ENCODE data around the gene SMIM8. TPM values are rescaled to one million over a fixed set of nuclear protein-coding genes. Genes with fewer than 3 reads are reported as not detected.

The SMIM8 gene
- total and polyA plus RNA-seq, 2 of the 4 experiments (the other 2 are of a cell fraction), result 2.7 to 3.6 TPM

GRCh38 chr6:87289571-87289970 is 32.8 kb upstream of the SMIM8 start:
- Histone ChIP-seq H3K79me1 (ENCODE audit: low read depth in 1 of 2, low read length in 2 of 2) (no peaks in the 10 kb centered on the region), H3K18ac (ENCODE audit: low read depth, low read length) (no peak overlapping the region), H3K4me1 (ENCODE audit: control insufficient read depth, insufficient read depth, low read length) (no peaks in the 10 kb centered on the region), H2BK15ac (ENCODE audit: low read depth, low read length) (no peak overlapping the region), H3K56ac (ENCODE audit: extremely low read depth, insufficient read depth, low read length) (no peak overlapping the region), H3K14ac (replicated peaks; ENCODE audit: low read depth, low read length) (no peak overlapping the region), H2AK5ac (ENCODE audit: low read depth, low read length) (no peak overlapping the region), H3K36me3 (ENCODE audit: control insufficient read depth, insufficient read depth, low read length) (no peaks in the 10 kb centered on the region), H4K8ac (ENCODE audit: low read depth in 2 of 2, low read length in 2 of 2) (no peak overlapping the region), H3K9me1 (ENCODE audit: insufficient read depth, low read length) (no peaks in the 10 kb centered on the region), H3K27ac (ENCODE audit: insufficient read depth, low read length) (no peak overlapping the region), H2AK9ac (replicated peaks; ENCODE audit: low read depth, low read length, poor library complexity) (no peak overlapping the region), H2BK20ac (ENCODE audit: low read depth, low read length) (no peak overlapping the region), H3K9me3 (ENCODE audit: control insufficient read depth, insufficient read depth, low read length) (no peaks in the 10 kb centered on the region), H3K4me3 (ENCODE audit: insufficient read depth, low read depth, low read length) (no peak overlapping the region), H3K9ac (ENCODE audit: low read depth, low read length) (no peak overlapping the region), H3K4me2 (ENCODE audit: low read depth, low read length) (no peak overlapping the region), H2BK5ac (ENCODE audit: low read depth, low read length, poor library complexity, severe bottlenecking) (no peak overlapping the region), H4K20me1 (ENCODE audit: insufficient read depth, low read length) (no peaks in the 10 kb centered on the region), H3K27me3 (ENCODE audit: control insufficient read depth, insufficient read depth, low read length) (peaks cover 10% of the 10 kb centered on the region), H2AFZ (replicated peaks; ENCODE audit: low read length, poor library complexity) (no peak overlapping the region), H2BK120ac (ENCODE audit: low read depth, low read length) (no peak overlapping the region), H3K4ac (ENCODE audit: low read depth, low read length) (no peak overlapping the region), H4K5ac (ENCODE audit: low read depth, low read length) (no peak overlapping the region), H3K23ac (ENCODE audit: low read depth, low read length) (no peak overlapping the region), H4K91ac (ENCODE audit: insufficient read depth, low read depth, low read length) (no peak overlapping the region)
- TF ChIP-seq NFE2L2 (IDR thresholded peaks at IDR 0.05; ENCODE audit: low read depth, low read length) (no peak), CTCF (conservative IDR thresholded peaks at IDR 0.05; ENCODE audit: low read depth, low read length) (no peak), MXI1 (IDR thresholded peaks at IDR 0.05; ENCODE audit: borderline replicate concordance, low read depth, low read length) (no peak), FOS (IDR thresholded peaks at IDR 0.05; ENCODE audit: low read depth, low read length) (no peak), POLR2A (IDR thresholded peaks at IDR 0.05; ENCODE audit: low read depth, low read length) (no peak), MAFK (IDR thresholded peaks at IDR 0.05; ENCODE audit: low read depth, low read length) (no peak), USF2 (IDR thresholded peaks at IDR 0.05; ENCODE audit: low read depth, low read length) (no peak), CHD1 (IDR thresholded peaks at IDR 0.05; ENCODE audit: low read depth, low read length) (no peak), SMC3 (IDR thresholded peaks at IDR 0.05; ENCODE audit: low read depth, low read length) (no peak), ELK1 (IDR thresholded peaks at IDR 0.05; ENCODE audit: borderline replicate concordance, low read depth, low read length) (no peak), RAD21 (IDR thresholded peaks at IDR 0.05; ENCODE audit: low read length) (no peak), BHLHE40 (IDR thresholded peaks at IDR 0.05; ENCODE audit: low read depth, low read length) (no peak), CEBPB (IDR thresholded peaks at IDR 0.05; ENCODE audit: low read depth, low read length) (no peak), MAZ (IDR thresholded peaks at IDR 0.05; ENCODE audit: borderline replicate concordance, low read depth, low read length) (no peak), RCOR1 (IDR thresholded peaks at IDR 0.05; ENCODE audit: insufficient replicate concordance, low read length) (no peak), RFX5 (IDR thresholded peaks at IDR 0.05; ENCODE audit: low read depth, low read length) (no peak)
- intact Hi-C loops (cut with micrococcal nuclease) (no loop called here), in situ Hi-C loops (cut with MboI; ENCODE audit: low sequenced_read_pairs) (no loop called here), dilution Hi-C loops (cut with HindIII; ENCODE audit: low sequenced_read_pairs, unreplicated experiment) (no loop called here)
- CTCF ChIA-PET, result no interaction called here
- POLR2A ChIA-PET (ENCODE audit: unreplicated experiment), result no interaction called here
- ATAC-seq (ENCODE audit: low read depth) (no peak), DNase-seq (no peak)
- 83% methylated on average over 1 of the region's 3 CpGs; no CpG with 5 or more reads in 1 of the 2 experiments for WGBS, 2 experiments (ENCODE audit: extremely low coverage in 2 of 2, insufficient read length in 1 of 2)
- no TSS peak for BruUV-seq (replicated peaks)

Data from IMR-90 (cell line).